Prostate gland (tissue), 2 donors: ENCODE measurements around the gene PPFIA4.

Source experiments
- POLR2A ChIP-seq: fragments of 450-650 bp; IDR thresholded peaks from one replicate; pipeline ENCODE4 v1.6.1; 2016; ENCODE audit warnings: antibody characterized with exemption, mild to moderate bottlenecking
- POLR2AphosphoS5 ChIP-seq: sonication (generic); formaldehyde crosslinking; IDR thresholded peaks from one replicate; pipeline ENCODE4 v1.6.1; 2017; ENCODE audit warnings: antibody characterized with exemption
- TF ChIP-seq, protein P1 (sequence below), 4 experiments: fragments of 200-600 bp in 2 of 4; fragments of 450-650 bp in 2 of 4; sonication (generic) in 2 of 4; IDR thresholded peaks; 1 replicate in 3 of 4; 2 replicates in 1 of 4; pipeline ENCODE4 v1.5.1; 2016 to 2019; ENCODE audit warnings: antibody characterized with exemption in 4 of 4, mild to moderate bottlenecking in 2 of 4, moderate library complexity in 2 of 4

DNA sequence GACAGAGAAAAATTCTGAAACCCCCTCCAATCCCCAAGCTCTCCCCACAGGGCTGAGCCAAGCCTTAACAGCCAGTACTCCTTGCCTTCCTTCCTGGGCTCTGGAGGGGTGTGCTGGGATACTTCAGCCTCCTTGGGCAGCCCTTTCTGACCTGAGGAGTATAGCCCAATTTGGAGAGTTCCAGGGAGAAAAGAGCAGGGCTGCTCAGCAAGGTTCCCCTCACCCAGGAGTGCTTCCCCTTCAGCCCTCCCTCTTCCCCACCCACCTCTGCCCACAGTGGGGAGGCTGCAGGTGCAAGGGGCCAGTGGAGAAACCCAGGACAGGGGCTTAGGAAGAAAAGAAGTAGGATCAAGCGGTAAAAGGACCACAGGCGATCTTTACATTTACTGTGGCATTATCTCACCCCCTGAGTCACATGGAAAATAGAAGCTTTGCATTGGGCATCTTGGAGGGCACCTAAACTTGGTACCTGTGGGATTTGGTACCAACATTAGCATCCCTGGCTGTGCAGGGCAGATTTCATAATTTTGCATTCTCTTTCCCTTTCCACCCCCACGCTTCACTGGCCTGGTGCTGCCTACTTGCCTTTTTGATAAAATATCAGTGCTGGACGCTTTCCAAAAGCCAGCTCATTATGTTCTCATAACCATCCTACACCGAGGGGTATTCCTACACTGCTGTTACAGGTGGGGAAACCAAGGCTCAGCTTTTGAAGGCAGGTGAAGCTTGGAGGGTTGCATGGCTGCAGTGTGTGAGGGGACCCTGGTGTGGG, 98.4 kb downstream of the PPFIA4 start:
- TF ChIP-seq POLR2AphosphoS5, result no peak
- TF ChIP-seq POLR2A, result no peak
- TF ChIP-seq, protein P1, sequence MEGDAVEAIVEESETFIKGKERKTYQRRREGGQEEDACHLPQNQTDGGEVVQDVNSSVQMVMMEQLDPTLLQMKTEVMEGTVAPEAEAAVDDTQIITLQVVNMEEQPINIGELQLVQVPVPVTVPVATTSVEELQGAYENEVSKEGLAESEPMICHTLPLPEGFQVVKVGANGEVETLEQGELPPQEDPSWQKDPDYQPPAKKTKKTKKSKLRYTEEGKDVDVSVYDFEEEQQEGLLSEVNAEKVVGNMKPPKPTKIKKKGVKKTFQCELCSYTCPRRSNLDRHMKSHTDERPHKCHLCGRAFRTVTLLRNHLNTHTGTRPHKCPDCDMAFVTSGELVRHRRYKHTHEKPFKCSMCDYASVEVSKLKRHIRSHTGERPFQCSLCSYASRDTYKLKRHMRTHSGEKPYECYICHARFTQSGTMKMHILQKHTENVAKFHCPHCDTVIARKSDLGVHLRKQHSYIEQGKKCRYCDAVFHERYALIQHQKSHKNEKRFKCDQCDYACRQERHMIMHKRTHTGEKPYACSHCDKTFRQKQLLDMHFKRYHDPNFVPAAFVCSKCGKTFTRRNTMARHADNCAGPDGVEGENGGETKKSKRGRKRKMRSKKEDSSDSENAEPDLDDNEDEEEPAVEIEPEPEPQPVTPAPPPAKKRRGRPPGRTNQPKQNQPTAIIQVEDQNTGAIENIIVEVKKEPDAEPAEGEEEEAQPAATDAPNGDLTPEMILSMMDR (IDR thresholded peaks at IDR 0.05), result no peak
